Prostate gland (tissue), 2 donors: ENCODE measurements around the gene CDIPT.

Experiments
- POLR2A ChIP-seq: fragments of 450-650 bp; IDR thresholded peaks from one replicate; pipeline ENCODE4 v1.6.1; 2016; ENCODE audit warnings: antibody characterized with exemption, mild to moderate bottlenecking
- POLR2AphosphoS5 ChIP-seq: sonication (generic); formaldehyde crosslinking; IDR thresholded peaks from one replicate; pipeline ENCODE4 v1.6.1; 2017; ENCODE audit warnings: antibody characterized with exemption
- TF ChIP-seq, protein P1 (sequence below), 4 experiments: fragments of 200-600 bp in 2 of 4; fragments of 450-650 bp in 2 of 4; sonication (generic) in 2 of 4; IDR thresholded peaks; 1 replicate in 3 of 4; 2 replicates in 1 of 4; pipeline ENCODE4 v1.5.1; 2016 to 2019; ENCODE audit warnings: antibody characterized with exemption in 4 of 4, mild to moderate bottlenecking in 2 of 4, moderate library complexity in 2 of 4

DNA sequence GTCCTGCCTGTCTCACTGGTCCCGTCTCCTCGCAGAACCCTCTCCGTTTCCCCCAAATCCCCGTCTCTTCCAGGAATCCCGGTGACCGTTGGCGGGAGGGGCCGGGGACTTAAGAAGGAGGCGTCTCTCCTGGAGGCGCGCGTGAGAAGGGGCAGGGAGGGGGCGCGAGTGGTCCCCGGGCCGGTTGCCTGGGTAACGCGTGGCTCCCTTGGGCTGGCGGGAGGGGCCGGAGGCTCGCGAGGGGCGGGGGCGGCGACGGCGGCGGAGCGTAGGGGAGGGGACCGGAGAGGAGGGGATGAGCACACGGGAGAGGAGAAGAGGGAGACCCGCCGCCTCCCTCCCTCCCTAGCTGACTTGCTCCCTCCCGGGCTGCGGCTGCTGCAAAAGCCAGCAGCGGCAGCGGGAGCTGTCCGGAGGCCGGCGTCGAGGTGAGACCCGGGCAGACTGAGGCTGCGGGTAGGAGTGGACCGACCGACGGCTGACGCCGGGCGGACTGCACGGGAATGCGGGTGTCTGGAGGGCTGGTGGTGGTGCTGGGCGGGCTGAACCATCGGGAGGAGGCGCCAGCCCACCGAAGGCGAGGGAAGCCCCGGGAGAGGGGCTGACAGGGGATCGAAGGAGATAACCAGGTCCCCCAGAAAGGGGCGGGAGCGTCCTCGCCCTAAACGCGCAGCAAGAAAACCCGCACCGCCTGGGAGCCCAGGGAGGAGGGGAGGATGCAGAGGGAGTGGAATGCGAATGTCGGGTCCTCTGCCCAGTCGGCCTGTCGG, 50.9 kb downstream of the CDIPT start, which contains the start of gene PRRT2:
- TF ChIP-seq, protein P1, sequence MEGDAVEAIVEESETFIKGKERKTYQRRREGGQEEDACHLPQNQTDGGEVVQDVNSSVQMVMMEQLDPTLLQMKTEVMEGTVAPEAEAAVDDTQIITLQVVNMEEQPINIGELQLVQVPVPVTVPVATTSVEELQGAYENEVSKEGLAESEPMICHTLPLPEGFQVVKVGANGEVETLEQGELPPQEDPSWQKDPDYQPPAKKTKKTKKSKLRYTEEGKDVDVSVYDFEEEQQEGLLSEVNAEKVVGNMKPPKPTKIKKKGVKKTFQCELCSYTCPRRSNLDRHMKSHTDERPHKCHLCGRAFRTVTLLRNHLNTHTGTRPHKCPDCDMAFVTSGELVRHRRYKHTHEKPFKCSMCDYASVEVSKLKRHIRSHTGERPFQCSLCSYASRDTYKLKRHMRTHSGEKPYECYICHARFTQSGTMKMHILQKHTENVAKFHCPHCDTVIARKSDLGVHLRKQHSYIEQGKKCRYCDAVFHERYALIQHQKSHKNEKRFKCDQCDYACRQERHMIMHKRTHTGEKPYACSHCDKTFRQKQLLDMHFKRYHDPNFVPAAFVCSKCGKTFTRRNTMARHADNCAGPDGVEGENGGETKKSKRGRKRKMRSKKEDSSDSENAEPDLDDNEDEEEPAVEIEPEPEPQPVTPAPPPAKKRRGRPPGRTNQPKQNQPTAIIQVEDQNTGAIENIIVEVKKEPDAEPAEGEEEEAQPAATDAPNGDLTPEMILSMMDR (IDR thresholded peaks at IDR 0.05) = no peak
- TF ChIP-seq POLR2AphosphoS5 (no peak), POLR2A (no peak)
